22Rv1 (cell line): ENCODE data around the gene MTERF2.

Experiments used
- H3K27ac ChIP-seq: fragments of 450-650 bp; 2 replicates; pipeline ENCODE4 v1.5.1; 2017
- CTCF ChIP-seq: fragments of 450-650 bp; IDR thresholded peaks from 2 replicates; pipeline ENCODE4 v1.5.1; 2017; ENCODE audit warnings: mild to moderate bottlenecking
- ZFX ChIP-seq: fragments of 450-650 bp; IDR thresholded peaks from 2 replicates; pipeline ENCODE4 v1.6.1; 2017; ENCODE audit warnings: antibody characterized with exemption, borderline replicate concordance

The MTERF2 gene

DNA sequence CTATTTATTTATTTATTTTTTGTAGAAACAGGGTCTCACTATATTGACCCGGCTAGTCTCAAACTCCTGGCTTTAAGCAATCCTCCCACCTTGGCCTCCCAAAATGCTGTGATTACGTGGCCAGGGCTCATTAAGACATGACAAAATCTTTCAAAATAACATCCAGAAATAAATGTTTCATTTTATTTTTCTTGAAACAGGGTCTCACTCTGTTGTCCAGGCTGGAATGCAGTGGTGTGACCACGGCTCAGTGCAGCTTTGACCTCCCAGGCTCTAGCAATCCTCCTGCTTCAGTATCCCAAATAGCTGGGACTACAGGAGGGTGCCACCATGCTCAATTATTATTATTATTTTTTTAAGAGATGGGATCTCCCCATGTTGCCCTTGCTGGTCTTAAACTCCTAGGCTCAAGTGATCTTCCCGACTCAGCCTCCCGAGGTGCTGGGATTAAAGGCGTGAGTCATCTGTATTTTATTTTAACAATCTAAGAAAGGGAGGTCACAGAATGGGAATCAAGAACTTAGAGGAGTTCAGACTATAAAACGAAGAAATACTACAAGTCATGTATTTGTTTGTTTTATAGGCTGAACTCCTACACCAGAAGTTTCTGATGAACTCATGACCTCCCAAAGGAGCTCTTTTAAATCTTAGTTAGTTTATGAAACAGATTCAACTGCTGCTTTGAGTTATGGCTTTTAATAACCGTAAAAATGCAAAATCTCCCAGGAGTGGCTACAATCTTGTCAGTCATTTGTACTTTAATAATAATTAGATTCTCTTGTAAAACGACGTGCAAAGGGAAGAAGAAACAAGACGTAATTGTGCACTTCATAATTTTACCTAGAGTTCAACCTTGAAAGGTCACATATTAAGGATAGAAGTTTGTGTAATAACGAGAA lies 33.3 kb downstream of the MTERF2 start:
- TF ChIP-seq CTCF (no peak), ZFX (no peak)
- no peak overlapping the region for H3K27ac ChIP-seq

DNA sequence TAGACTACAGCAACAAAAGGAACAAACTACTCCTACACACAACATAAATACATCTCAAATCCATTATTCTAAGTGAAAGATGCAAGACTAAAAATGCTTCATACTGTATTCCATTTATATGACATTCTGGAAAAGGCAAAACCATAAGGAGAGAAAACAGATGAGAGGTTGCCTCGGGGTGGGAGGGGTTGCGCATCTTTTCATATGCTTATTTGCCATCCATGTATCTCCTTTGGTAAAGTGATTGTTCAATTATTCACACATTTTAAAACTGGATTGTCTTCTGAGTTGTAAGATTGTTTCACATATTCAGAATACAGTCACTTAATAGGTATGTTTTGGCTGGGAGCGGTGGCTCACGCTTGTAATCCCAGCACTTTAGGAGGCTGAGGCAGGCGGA lies 36.4 kb downstream of the MTERF2 start:
- no peak overlapping the region for H3K27ac ChIP-seq
- TF ChIP-seq CTCF = no peak
- TF ChIP-seq ZFX = no peak

DNA sequence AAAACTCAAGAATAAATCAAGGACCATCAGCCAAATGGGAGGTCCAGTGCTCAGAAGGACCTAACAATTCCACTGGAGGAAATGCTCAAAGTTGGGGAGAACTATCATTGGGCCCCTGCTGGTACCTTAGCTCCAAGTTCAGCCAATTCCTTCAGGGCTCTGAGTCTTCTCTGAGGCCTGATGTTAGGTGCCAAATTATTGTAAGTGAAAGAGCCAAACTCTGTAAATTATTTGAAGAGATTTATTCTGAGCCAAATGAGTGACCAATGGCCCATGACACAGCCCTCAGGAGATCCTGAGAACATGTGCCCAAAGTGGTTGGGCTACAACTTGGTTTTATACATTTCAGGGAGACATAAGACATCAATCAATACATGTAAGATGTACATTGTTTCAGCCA lies 39.5 kb downstream of the MTERF2 start:
- TF ChIP-seq CTCF (no peak), ZFX (no peak)

GRCh38 chr12:106945261-106945851 lies 41.6 kb downstream of the MTERF2 start:
- TF ChIP-seq ZFX (no peak), CTCF (no peak)
- no peak overlapping the region for H3K27ac ChIP-seq

More for the DNA sequence above, 39.5 kb downstream of the MTERF2 start:
- H3K27ac ChIP-seq = no peak overlapping the region

DNA sequence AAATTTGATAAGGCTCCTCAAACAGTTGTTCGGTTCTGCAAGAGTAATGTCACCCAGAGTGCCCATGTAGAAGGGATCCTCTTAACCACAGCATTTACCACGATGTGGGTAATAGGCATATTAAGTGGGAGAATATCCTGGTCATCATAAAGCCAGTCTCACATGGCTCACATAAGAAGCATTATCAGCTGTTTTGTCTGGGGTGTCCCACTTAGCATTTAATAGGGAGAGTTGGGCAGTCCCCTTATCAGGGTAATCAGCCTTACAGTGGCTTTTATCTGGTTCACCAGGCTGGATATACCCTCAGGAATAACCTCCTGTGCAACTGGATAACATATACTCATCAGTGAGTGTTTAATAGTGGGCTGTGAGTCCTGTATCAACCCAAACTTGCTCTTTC lies 44.2 kb downstream of the MTERF2 start:
- no peak overlapping the region for H3K27ac ChIP-seq
- no peak for TF ChIP-seq ZFX
- no peak for TF ChIP-seq CTCF

DNA sequence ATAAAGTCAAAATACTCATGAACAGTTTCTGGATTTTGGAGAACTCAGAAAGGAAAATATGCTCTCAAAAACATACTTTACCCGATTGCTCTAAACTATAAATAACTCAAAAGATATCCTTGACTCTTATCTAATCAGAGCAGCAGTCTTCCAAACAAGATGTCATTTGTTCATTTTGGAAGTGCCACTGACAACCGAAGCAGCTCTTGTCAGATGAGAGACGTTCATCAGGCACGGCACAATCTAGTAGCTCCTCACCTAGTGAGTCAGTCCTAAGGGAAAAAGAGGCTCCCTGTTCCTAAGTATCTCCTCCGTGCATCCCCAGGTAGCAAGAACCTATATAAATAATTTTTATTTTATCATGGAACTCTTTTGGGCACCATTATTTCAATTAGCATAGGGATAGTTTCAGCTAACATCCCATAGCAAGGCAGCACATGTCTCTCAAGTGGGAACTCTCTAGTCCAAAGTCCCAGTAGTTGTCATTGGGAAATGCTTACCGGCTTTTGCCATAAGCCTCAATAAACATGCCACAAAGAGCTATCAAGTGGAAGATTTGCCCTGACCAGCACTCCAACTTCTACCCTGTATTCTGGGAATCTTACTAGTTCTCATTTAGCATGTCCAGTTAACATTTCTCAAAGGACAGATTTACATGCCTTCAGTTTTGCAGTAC lies 45.3 kb downstream of the MTERF2 start:
- no peak for TF ChIP-seq ZFX
- TF ChIP-seq CTCF = no peak

GRCh38 chr12:106934277-106934676 lies 52.7 kb downstream of the MTERF2 start:
- no peak for TF ChIP-seq ZFX
- no peak for TF ChIP-seq CTCF
- no peak overlapping the region for H3K27ac ChIP-seq

More for the DNA sequence above, 45.3 kb downstream of the MTERF2 start:
- H3K27ac ChIP-seq = no peak overlapping the region
